ENCODE data around the gene AP5S1.

- TF ChIP-seq POLR2A (IDR thresholded peaks at IDR 0.05) (no peak), CTCF (IDR thresholded peaks at IDR 0.05) (no peak)
Measured at GRCh38 chr20:3847429-3847940, 27.1 kb downstream of the AP5S1 start.
